ENCODE data around the gene ACOX3. TPM values are rescaled to one million over a fixed set of nuclear protein-coding genes. Genes with fewer than 3 reads are reported as not detected.

ACOX3 gene
- total and polyA plus RNA-seq, 10 of the 15 experiments (the other 5 are each of a cell fraction or from before 2014, with no cell fraction given): 2.0 to 24.5 (median 14.0) TPM

DNA sequence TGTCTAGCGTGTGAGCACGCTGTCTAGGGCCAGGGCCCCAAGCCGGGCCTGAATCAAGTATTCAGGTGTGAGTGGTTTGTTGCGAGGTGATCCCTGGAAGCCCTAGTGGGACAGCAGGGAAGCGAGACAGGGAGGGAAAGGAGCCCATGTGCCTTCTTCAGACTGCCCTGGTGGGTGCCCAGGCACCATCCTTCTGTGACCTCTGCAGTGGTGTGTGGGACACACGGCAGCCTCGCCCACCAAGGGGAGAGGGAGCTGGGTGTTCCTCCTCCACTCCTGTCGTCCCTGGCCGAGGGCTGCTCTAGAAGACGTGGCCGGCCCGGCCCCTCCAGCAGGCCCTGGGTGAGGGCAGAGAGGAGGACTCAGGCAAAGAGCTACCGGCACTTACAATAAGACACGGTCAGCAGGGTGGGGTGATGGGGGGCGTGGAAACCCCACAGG lies 123.6 kb downstream of the ACOX3 start:
- no peaks in the 10 kb centered on the region for H3K36me3 ChIP-seq (ENCODE audit: control insufficient read depth in 2 of 2, insufficient read depth in 2 of 2, low read length in 1 of 2)
- no peaks in the 10 kb centered on the region; a peak in 3 of 4 replicates for H3K27me3 ChIP-seq (replicated peaks in 1 of 2; ENCODE audit: control insufficient read depth in 2 of 2, insufficient read depth in 2 of 2, low read length in 1 of 2)
- H4K20me1 ChIP-seq (ENCODE audit: control insufficient read depth, insufficient read depth): no peaks in the 10 kb centered on the region
- no TSS peak for BruUV-seq (replicated peaks)
- FAIRE-seq (no peak), DNase-seq (ENCODE audit: low read depth, low spot score) (no peak), ATAC-seq (no peak)
- 33% methylated on average over 14 of the region's 15 CpGs for WGBS (ENCODE audit: insufficient coverage, insufficient replicate concordance, low lambda C conversion rate, missing lambda C conversion rate)
- no peak overlapping the region for H3K27ac ChIP-seq (ENCODE audit: control insufficient read depth, insufficient read depth)
- no peak overlapping the region for H3K9ac ChIP-seq (ENCODE audit: control insufficient read depth, insufficient read depth, low read length)
- TF ChIP-seq SMAD5 (IDR thresholded peaks at IDR 0.05; ENCODE audit: low read depth): no peak
- TF ChIP-seq RELA (IDR thresholded peaks at IDR 0.05; ENCODE audit: borderline replicate concordance, partially characterized antibody): no peak
- TF ChIP-seq RBBP5 (conservative IDR thresholded peaks at IDR 0.05): no peak
- TF ChIP-seq SPI1 (IDR thresholded peaks at IDR 0.05; ENCODE audit: borderline replicate concordance, insufficient read depth, low read depth, low read length): no peak
- no peak for TF ChIP-seq POLR2AphosphoS5 (IDR thresholded peaks at IDR 0.05; ENCODE audit: low read length)
- TF ChIP-seq HCFC1 (IDR thresholded peaks at IDR 0.05; ENCODE audit: low read length): no peak
- TF ChIP-seq SMAD1 (IDR thresholded peaks at IDR 0.05; ENCODE audit: low read depth, partially characterized antibody): no peak
- TF ChIP-seq WRNIP1 (IDR thresholded peaks at IDR 0.05; ENCODE audit: borderline replicate concordance, low read depth, low read length): no peak
- TF ChIP-seq ZNF24 (IDR thresholded peaks at IDR 0.05): no peak
- TF ChIP-seq SIX5 (IDR thresholded peaks at IDR 0.05; ENCODE audit: low read depth, low read length, severe bottlenecking): no peak
- no peak for TF ChIP-seq JUNB (IDR thresholded peaks at IDR 0.05)
- TF ChIP-seq, protein P1, sequence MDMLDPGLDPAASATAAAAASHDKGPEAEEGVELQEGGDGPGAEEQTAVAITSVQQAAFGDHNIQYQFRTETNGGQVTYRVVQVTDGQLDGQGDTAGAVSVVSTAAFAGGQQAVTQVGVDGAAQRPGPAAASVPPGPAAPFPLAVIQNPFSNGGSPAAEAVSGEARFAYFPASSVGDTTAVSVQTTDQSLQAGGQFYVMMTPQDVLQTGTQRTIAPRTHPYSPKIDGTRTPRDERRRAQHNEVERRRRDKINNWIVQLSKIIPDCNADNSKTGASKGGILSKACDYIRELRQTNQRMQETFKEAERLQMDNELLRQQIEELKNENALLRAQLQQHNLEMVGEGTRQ (IDR thresholded peaks at IDR 0.05; ENCODE audit: borderline replicate concordance, low read depth, low read length): no peak
- no peak overlapping the region for H3K4me2 ChIP-seq (ENCODE audit: control insufficient read depth, insufficient read depth)
- intact Hi-C loops (cut with micrococcal nuclease; ENCODE audit: unreplicated experiment): no loop called here
- no peaks in the 10 kb centered on the region for H3K79me2 ChIP-seq (ENCODE audit: control insufficient read depth, insufficient read depth, low read length)
- H3K9me3 ChIP-seq (replicated peaks; ENCODE audit: control insufficient read depth, insufficient read depth, low read length): no peaks in the 10 kb centered on the region
- ChIA-PET RAD21 (ENCODE audit: unreplicated experiment) (no interaction called here), CTCF (no interaction called here), POLR2A (no interaction called here), SMC1A (ENCODE audit: uncharacterized antibody, unreplicated experiment) (no interaction called here)
- in situ Hi-C loops (cut with MboI): no loop called here
- H3K4me3 ChIP-seq: no peak overlapping the region
- H2AFZ ChIP-seq (ENCODE audit: control insufficient read depth, low read depth, low read length): no peak overlapping the region
- no peaks in the 10 kb centered on the region for H3K4me1 ChIP-seq (ENCODE audit: control insufficient read depth, insufficient read depth, low read length)

Small RNAs within 50 kb of the gene (small RNA-seq; reads per million reads assigned to genes)
- gene RNA5SP152: 5.1 reads per million, percentile 88 among the genes with 10 or more reads in this experiment

Other genes starting within 250 kb of the ACOX3 start
- gene SH3TC1, start 241.4 kb downstream of the ACOX3 start, total RNA-seq (2014; rRNA removed): 30.4 and 33.1 TPM in 2 replicates
- 14.6 and 15.4 TPM in 2 replicates for gene SH3TC1, start 241.4 kb downstream of the ACOX3 start, total RNA-seq (2014; rRNA removed; fragmentation: Illumina TruSeq; extraction: Trizol)
- gene SH3TC1, start 241.4 kb downstream of the ACOX3 start, total RNA-seq (2021): 39.6 and 47.0 TPM in 2 replicates
- gene SH3TC1, start 241.4 kb downstream of the ACOX3 start, polyA plus RNA-seq (2011; rRNA removed): 13.0 and 19.8 TPM in 2 replicates
- gene SH3TC1, start 241.4 kb downstream of the ACOX3 start, polyA plus RNA-seq (2014; fragmentation: Illumina TruSeq; extraction: Trizol): 2.6 and 7.4 TPM in 2 replicates
- gene SH3TC1, start 241.4 kb downstream of the ACOX3 start, polyA plus RNA-seq (2014; fragmentation: Nextera tagmentation; extraction: Ambion mirVana): under 1 TPM; 0.19 to 0.62 TPM
- gene SH3TC1, start 241.4 kb downstream of the ACOX3 start, polyA plus RNA-seq (2014; rRNA removed): 28.4 and 31.8 TPM in 2 replicates
- 10 to 100 TPM; 17.0 to 19.8 TPM for gene SH3TC1, start 241.4 kb downstream of the ACOX3 start, polyA plus RNA-seq (2016; fragmentation: Nextera tagmentation; extraction: Ambion mirVana)
- not detected in 2 replicates for gene HTRA3, start 171.0 kb downstream of the ACOX3 start, total RNA-seq (2014; rRNA removed)
- not detected in 2 replicates for gene HTRA3, start 171.0 kb downstream of the ACOX3 start, total RNA-seq (2014; rRNA removed; fragmentation: Illumina TruSeq; extraction: Trizol)
- gene HTRA3, start 171.0 kb downstream of the ACOX3 start, total RNA-seq (2021): 0.08 TPM in 1 of 2 replicates, not detected in the other
- 0.72 and 1.2 TPM in 2 replicates for gene HTRA3, start 171.0 kb downstream of the ACOX3 start, polyA plus RNA-seq (2011; rRNA removed)
- gene HTRA3, start 171.0 kb downstream of the ACOX3 start, polyA plus RNA-seq (2014; fragmentation: Illumina TruSeq; extraction: Trizol): 0.04 TPM in 1 of 2 replicates, not detected in the other
- not detected for gene HTRA3, start 171.0 kb downstream of the ACOX3 start, polyA plus RNA-seq (2014; fragmentation: Nextera tagmentation; extraction: Ambion mirVana)
- not detected in 2 replicates for gene HTRA3, start 171.0 kb downstream of the ACOX3 start, polyA plus RNA-seq (2014; rRNA removed)
- gene HTRA3, start 171.0 kb downstream of the ACOX3 start, polyA plus RNA-seq (2016; fragmentation: Nextera tagmentation; extraction: Ambion mirVana): not detected
- 11.3 and 15.8 TPM in 2 replicates for gene TRMT44, start 54 bp upstream of the ACOX3 start, total RNA-seq (2014; rRNA removed)
- 8.5 and 9.2 TPM in 2 replicates for gene TRMT44, start 54 bp upstream of the ACOX3 start, total RNA-seq (2014; rRNA removed; fragmentation: Illumina TruSeq; extraction: Trizol)
- 16.6 and 18.5 TPM in 2 replicates for gene TRMT44, start 54 bp upstream of the ACOX3 start, total RNA-seq (2021)
- gene TRMT44, start 54 bp upstream of the ACOX3 start, polyA plus RNA-seq (2011; rRNA removed): 9.2 and 10.0 TPM in 2 replicates
- 7.0 and 7.2 TPM in 2 replicates for gene TRMT44, start 54 bp upstream of the ACOX3 start, polyA plus RNA-seq (2014; fragmentation: Illumina TruSeq; extraction: Trizol)
- 1 to 10 TPM; 1.3 to 2.3 TPM for gene TRMT44, start 54 bp upstream of the ACOX3 start, polyA plus RNA-seq (2014; fragmentation: Nextera tagmentation; extraction: Ambion mirVana)
- gene TRMT44, start 54 bp upstream of the ACOX3 start, polyA plus RNA-seq (2014; rRNA removed): 12.8 and 14.1 TPM in 2 replicates
- 10 to 100 TPM; 11.1 to 11.5 TPM for gene TRMT44, start 54 bp upstream of the ACOX3 start, polyA plus RNA-seq (2016; fragmentation: Nextera tagmentation; extraction: Ambion mirVana)
- gene GPR78, start 139.7 kb upstream of the ACOX3 start, total RNA-seq (2014; rRNA removed): not detected in 2 replicates
- not detected in 2 replicates for gene GPR78, start 139.7 kb upstream of the ACOX3 start, total RNA-seq (2014; rRNA removed; fragmentation: Illumina TruSeq; extraction: Trizol)
- not detected in 2 replicates for gene GPR78, start 139.7 kb upstream of the ACOX3 start, total RNA-seq (2021)
- gene GPR78, start 139.7 kb upstream of the ACOX3 start, polyA plus RNA-seq (2011; rRNA removed): not detected in 2 replicates
- 0.03 TPM in 1 of 2 replicates, not detected in the other for gene GPR78, start 139.7 kb upstream of the ACOX3 start, polyA plus RNA-seq (2014; fragmentation: Illumina TruSeq; extraction: Trizol)
- not detected for gene GPR78, start 139.7 kb upstream of the ACOX3 start, polyA plus RNA-seq (2014; fragmentation: Nextera tagmentation; extraction: Ambion mirVana)
- gene GPR78, start 139.7 kb upstream of the ACOX3 start, polyA plus RNA-seq (2014; rRNA removed): not detected in 2 replicates
- gene GPR78, start 139.7 kb upstream of the ACOX3 start, polyA plus RNA-seq (2016; fragmentation: Nextera tagmentation; extraction: Ambion mirVana): not detected
- not detected in 2 replicates for gene CPZ, start 152.0 kb upstream of the ACOX3 start, total RNA-seq (2014; rRNA removed)
- gene CPZ, start 152.0 kb upstream of the ACOX3 start, total RNA-seq (2014; rRNA removed; fragmentation: Illumina TruSeq; extraction: Trizol): not detected in 2 replicates
- gene CPZ, start 152.0 kb upstream of the ACOX3 start, total RNA-seq (2021): not detected in 2 replicates
- not detected in 2 replicates for gene CPZ, start 152.0 kb upstream of the ACOX3 start, polyA plus RNA-seq (2011; rRNA removed)
- gene CPZ, start 152.0 kb upstream of the ACOX3 start, polyA plus RNA-seq (2014; fragmentation: Illumina TruSeq; extraction: Trizol): not detected in 2 replicates
- gene CPZ, start 152.0 kb upstream of the ACOX3 start, polyA plus RNA-seq (2014; fragmentation: Nextera tagmentation; extraction: Ambion mirVana): not detected
- not detected in 2 replicates for gene CPZ, start 152.0 kb upstream of the ACOX3 start, polyA plus RNA-seq (2014; rRNA removed)
- gene CPZ, start 152.0 kb upstream of the ACOX3 start, polyA plus RNA-seq (2016; fragmentation: Nextera tagmentation; extraction: Ambion mirVana): not detected